HepG2 (cell line): Measurements from ENCODE around the gene NDUFB10. TPM values are rescaled to one million over a fixed set of nuclear protein-coding genes. Genes with fewer than 3 reads are reported as not detected.

Source experiments
- ATAC-seq: fragments of 200-7000 bp; cut with Tn5 transposase; 3 replicates; pipeline ENCODE4 v1.9.1; 2020; ENCODE audit warnings: mild to moderate bottlenecking, moderate library complexity
- BruUV-seq: library from RNA; stranded (reverse); fragments of 400-500 nt; replicated peaks from 2 replicates; lab custom pipeline; 2021; lab: Mats Ljungman, UMichigan
- CTCF ChIA-PET: fragments of 300-600 bp; formaldehyde crosslinking; extraction: SDS; loops from one replicate; lab custom pipeline; 2021; ENCODE audit warnings: low total read pairs, inconsistent platforms, low intra/inter-chr PET ratio; lab: Yijun Ruan, JAX
- POLR2A ChIA-PET: fragments of 350-600 bp; sonication (Branson Sonifier 250); formaldehyde crosslinking; loops from one replicate; lab custom pipeline; 2020; ENCODE audit warnings: antibody characterized with exemption, inconsistent platforms; lab: Yijun Ruan, JAX
- DNase-seq: peaks from one replicate; pipeline ENCODE4 v3.0.0-alpha.2; 2015; ENCODE audit warnings: low spot score
- FAIRE-seq: peaks from 3 replicates; lab custom pipeline; 2011; peaks lifted over from hg19 to GRCh38; lab: Jason Lieb, UNC
- H2AFZ ChIP-seq: one replicate; pipeline ENCODE4 v1.6.1; 2011; ENCODE audit warnings: low read length, inconsistent platforms
- H3K27ac ChIP-seq: fragments of 300-600 bp; 3 replicates; pipeline ENCODE4 v1.8.0; 2011; ENCODE audit warnings: mixed run types, mild to moderate bottlenecking, mixed read lengths, low read length, inconsistent platforms; ENCODE audit not compliant: insufficient read depth; ENCODE audit errors: extremely low read length
- H3K27me3 ChIP-seq, 2 experiments: fragments of 200-600 bp in 1 of 2; 2 replicates in 1 of 2; 3 replicates in 1 of 2; pipeline versions ENCODE4 v1.6.0 to v1.8.0; 2011; ENCODE audit warnings: low read length in 2 of 2, mild to moderate bottlenecking in 2 of 2, moderate library complexity in 2 of 2, inconsistent platforms in 1 of 2; ENCODE audit not compliant: insufficient read depth in 2 of 2, control insufficient read depth in 1 of 2
- H3K36me3 ChIP-seq, 2 experiments: fragments of 200-600 bp in 1 of 2; replicated peaks in 1 of 2; 2 replicates in 1 of 2; 3 replicates in 1 of 2; pipeline versions ENCODE4 v1.5.1 to v1.8.0; 2011; ENCODE audit warnings: low read length in 2 of 2, inconsistent platforms in 1 of 2; ENCODE audit not compliant: insufficient read depth in 2 of 2, control insufficient read depth in 1 of 2
- H3K4me1 ChIP-seq: 2 replicates; pipeline ENCODE4 v1.5.1; 2012; ENCODE audit warnings: low read length, inconsistent platforms; ENCODE audit not compliant: insufficient read depth
- H3K4me2 ChIP-seq: 2 replicates; pipeline ENCODE4 v1.6.0; 2011; ENCODE audit warnings: low read depth, low read length, inconsistent platforms
- H3K4me3 ChIP-seq, 3 experiments: fragments of 200-600 bp in 1 of 3; sonication (generic), shearing (Covaris generic) in 1 of 3; replicated peaks in 1 of 3; 2 replicates each; pipeline ENCODE4 v1.5.1; 2011 to 2016; ENCODE audit warnings: low read length in 3 of 3, inconsistent platforms in 2 of 3, low read depth in 2 of 3, mild to moderate bottlenecking in 2 of 3, control low read depth in 1 of 3, mixed read lengths in 1 of 3; ENCODE audit not compliant: insufficient read depth in 1 of 3
- H3K79me2 ChIP-seq: one replicate; pipeline ENCODE4 v1.6.1; 2011; ENCODE audit warnings: low read length, inconsistent platforms; ENCODE audit not compliant: insufficient read depth
- H3K9ac ChIP-seq: 2 replicates; pipeline ENCODE4 v1.6.0; 2011; ENCODE audit warnings: mild to moderate bottlenecking, low read depth, low read length, inconsistent platforms; ENCODE audit not compliant: insufficient read depth
- H3K9me3 ChIP-seq: 2 replicates; pipeline ENCODE4 v1.5.1; 2012; ENCODE audit warnings: mild to moderate bottlenecking, low read length
- H4K20me1 ChIP-seq: 2 replicates; pipeline ENCODE4 v1.6.0; 2011; ENCODE audit warnings: inconsistent platforms, mild to moderate bottlenecking, low read length, moderate library complexity; ENCODE audit not compliant: insufficient read depth
- BCL3 ChIP-seq: sonication (generic); formaldehyde crosslinking; IDR thresholded peaks from 2 replicates; pipeline ENCODE4 v1.5.1; 2020; ENCODE audit warnings: mild to moderate bottlenecking, missing genetic modification reagents, moderate library complexity
- CBFB ChIP-seq: sonication (generic); formaldehyde crosslinking; IDR thresholded peaks from 2 replicates; pipeline ENCODE4 v1.4.0; 2020; ENCODE audit warnings: missing genetic modification reagents
- MTERF4 ChIP-seq: sonication (generic); formaldehyde crosslinking; IDR thresholded peaks from 2 replicates; pipeline ENCODE4 v1.8.0; 2023; ENCODE audit warnings: mild to moderate bottlenecking, missing genetic modification reagents
- PLSCR1 ChIP-seq: sonication (generic); formaldehyde crosslinking; IDR thresholded peaks from 2 replicates; pipeline ENCODE4 v1.5.0; 2020; ENCODE audit warnings: missing genetic modification reagents, mild to moderate bottlenecking, borderline replicate concordance
- POLR2A ChIP-seq, 2 experiments: IDR thresholded peaks; 2 replicates each; pipeline ENCODE4 v1.6.1; 2011; ENCODE audit warnings: low read depth in 2 of 2, low read length in 2 of 2, mild to moderate bottlenecking in 1 of 2, moderate library complexity in 1 of 2; ENCODE audit not compliant: insufficient read depth in 1 of 2
- ZNF318 ChIP-seq: sonication (generic); formaldehyde crosslinking; IDR thresholded peaks from 2 replicates; pipeline ENCODE4 v1.4.0; 2020; ENCODE audit warnings: mild to moderate bottlenecking, missing genetic modification reagents
- ZSCAN5A ChIP-seq: sonication (generic); formaldehyde crosslinking; IDR thresholded peaks from 2 replicates; pipeline ENCODE4 v1.8.0; 2022; ENCODE audit warnings: mild to moderate bottlenecking, missing genetic modification reagents, borderline replicate concordance
- WGBS: methylation state at CpG from one replicate; pipeline ENCODE4 v1.1.6; 2017; ENCODE audit warnings: low lambda C conversion rate; 5-methylcytosine and 5-hydroxymethylcytosine counted together
- in situ Hi-C: cut with HindIII; loops from 2 replicates; pipeline ENCODE4 v1.10.0; 2017; ENCODE audit warnings: low pct_unique_long_range_greater_than_20kb; ENCODE audit not compliant: extremely low pct_ligation_motif_present
- intact Hi-C: fragments of 100-400 bp; cut with micrococcal nuclease; formaldehyde crosslinking; loops from one replicate; pipeline ENCODE4 v1.10.0; 2022; ENCODE audit not compliant: unreplicated experiment
- polyA plus RNA-seq, 8 experiments: library from polyadenylated mRNA; depleted of rRNA in 3 of 8; stranded (reverse) in 7 of 8; unstranded in 1 of 8; fragments of >200 nt; fragmentation: Illumina TruSeq in 4 of 8; extraction: Trizol in 4 of 8; gene quantifications; 2 replicates each; pipeline versions ENCODE4 v1.2.1 to v1.2.3, GENCODE V29; 2011 to 2016; ENCODE audit warnings: low read depth in 4 of 8, missing spikeins in 1 of 8, mixed read lengths in 1 of 8; ENCODE audit not compliant: insufficient read depth in 1 of 8
- total RNA-seq, 5 experiments: library from RNA; depleted of rRNA; stranded (reverse); fragments of >200 nt; fragmentation: Illumina TruSeq; extraction: Trizol; gene quantifications; 2 replicates each; pipeline ENCODE4 v1.2.3, GENCODE V29; 2016; ENCODE audit warnings: low read depth in 1 of 5

The NDUFB10 gene
- total and polyA plus RNA-seq, 2 of the 13 experiments (the other 11 are each of a cell fraction or from before 2014, with no cell fraction given): 68.6 to 157 TPM

GRCh38 chr16:1965396-1966001, 6.2 kb downstream of the NDUFB10 start:
- ChIA-PET POLR2A (interaction anchor here (0.8 to 3.1 kb wide), 46 partner anchors 8 to 536 kb away, joined by 3 to 131 read pairs (median 7); partner anchors contain the start of genes ECI1, EME2, FAHD1 and GFER), CTCF (no interaction called here)
- intact Hi-C loops (no loop called here), in situ Hi-C loops (no loop called here)
- Histone ChIP-seq H3K36me3 (peaks cover 3 to 19% of the 10 kb centered on the region in 2 experiments; a peak in 3 of 5 replicates), H3K4me3 (peak overlapping the region; percentile 84 to 94 (median 92)), H3K4me1 (peaks cover 41% of the 10 kb centered on the region), H3K9ac (peak overlapping the region; percentile 96), H2AFZ (no peak overlapping the region), H3K79me2 (peaks cover 33% of the 10 kb centered on the region), H3K4me2 (peak overlapping the region; percentile 100), H3K27ac (peak overlapping the region; percentile 73), H3K27me3 (no peaks in the 10 kb centered on the region; a peak in 1 of 5 replicates), H4K20me1 (peaks cover 34% of the 10 kb centered on the region), H3K9me3 (no peaks in the 10 kb centered on the region)
- DNase-seq: no peak
- no peak for ATAC-seq
- whole genome bisulfite sequencing: 2% methylated on average over 13 of the region's 24 CpGs
- TSS peak; percentile 84 for BruUV-seq
- no peak for FAIRE-seq
- TF ChIP-seq CBFB (CRISPR knock-in tag): 0 out of 2 replicates have a peak, but pooled peaks have one; percentile 0
- 0 out of 2 replicates have a peak, but pooled peaks have one; percentile 20 for TF ChIP-seq BCL3 (CRISPR knock-in tag)
- no peak for TF ChIP-seq MTERF4
- TF ChIP-seq PLSCR1 (CRISPR knock-in tag): no peak
- 0 out of 2 replicates have a peak, but pooled peaks have one; percentile 54 for TF ChIP-seq ZNF318
- TF ChIP-seq POLR2A (IDR thresholded peaks at IDR 0.05; ENCODE audit: insufficient read depth in 1 of 2, low read depth in 2 of 2, low read length in 2 of 2): peak in 1 of 2 experiments; percentile 18; a peak in 2 of 4 replicates
- TF ChIP-seq ZSCAN5A (CRISPR knock-in tag): no peak
